NK-92 treated with Interleukin-12 subunit alpha and Interleukin-12 subunit beta, amount 100 ng/mL, for 24 hours (cell line): Measurements from ENCODE around the gene CACNB3.
A peak's percentile ranks its signal among the peaks of the same experiment; 100 is the strongest.
"Not testable (repeated sequence)": the region's sequence is repeated elsewhere in the genome, so short reads cannot be mapped to it uniquely, and the experiment has no call there.

Source experiments
- DNase-seq: peaks from one replicate; lab custom pipeline; 2025; lab: John Stamatoyannopoulos, UW

The CACNB3 gene

DNA sequence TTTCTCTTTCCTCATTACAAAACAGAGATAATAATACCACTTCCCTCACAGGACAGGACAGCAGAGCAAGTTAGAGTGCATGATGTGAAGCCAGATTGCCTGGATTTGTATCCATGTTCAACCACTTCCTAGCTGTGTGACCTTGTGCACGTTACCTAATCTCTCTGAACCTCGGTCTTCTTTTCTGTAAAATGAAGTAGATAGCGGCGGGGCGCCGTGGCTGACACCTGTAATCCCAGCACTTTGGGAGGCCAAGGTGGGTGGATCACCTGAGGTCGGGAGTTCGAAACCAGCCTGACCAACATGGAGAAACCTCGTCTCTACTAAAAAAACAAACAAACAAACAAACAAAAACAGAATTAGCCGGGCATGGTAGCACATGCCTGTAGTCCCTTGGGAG lies 36.6 kb downstream of the CACNB3 start:
- not testable (repeated sequence) for DNase-seq

DNA sequence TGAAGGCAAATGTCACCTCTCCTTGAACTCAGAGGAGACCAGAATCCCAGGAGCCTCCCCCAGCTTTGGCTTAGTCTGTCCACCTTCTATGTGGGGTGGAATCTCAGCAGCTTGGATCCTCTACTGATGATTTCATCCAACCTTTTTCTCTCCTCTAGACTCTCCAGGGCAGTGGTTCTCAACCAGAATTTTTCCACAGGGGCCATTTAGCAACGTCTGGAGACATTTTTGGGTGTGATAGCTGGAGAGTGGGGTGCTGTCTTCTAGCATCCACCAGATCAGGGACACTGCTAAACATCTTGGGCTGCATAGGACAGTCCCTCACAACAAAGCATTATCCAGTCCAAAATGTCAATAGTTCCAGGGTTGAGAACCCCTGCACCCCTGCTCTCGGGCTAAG lies 38.1 kb downstream of the CACNB3 start:
- no peak for DNase-seq

DNA sequence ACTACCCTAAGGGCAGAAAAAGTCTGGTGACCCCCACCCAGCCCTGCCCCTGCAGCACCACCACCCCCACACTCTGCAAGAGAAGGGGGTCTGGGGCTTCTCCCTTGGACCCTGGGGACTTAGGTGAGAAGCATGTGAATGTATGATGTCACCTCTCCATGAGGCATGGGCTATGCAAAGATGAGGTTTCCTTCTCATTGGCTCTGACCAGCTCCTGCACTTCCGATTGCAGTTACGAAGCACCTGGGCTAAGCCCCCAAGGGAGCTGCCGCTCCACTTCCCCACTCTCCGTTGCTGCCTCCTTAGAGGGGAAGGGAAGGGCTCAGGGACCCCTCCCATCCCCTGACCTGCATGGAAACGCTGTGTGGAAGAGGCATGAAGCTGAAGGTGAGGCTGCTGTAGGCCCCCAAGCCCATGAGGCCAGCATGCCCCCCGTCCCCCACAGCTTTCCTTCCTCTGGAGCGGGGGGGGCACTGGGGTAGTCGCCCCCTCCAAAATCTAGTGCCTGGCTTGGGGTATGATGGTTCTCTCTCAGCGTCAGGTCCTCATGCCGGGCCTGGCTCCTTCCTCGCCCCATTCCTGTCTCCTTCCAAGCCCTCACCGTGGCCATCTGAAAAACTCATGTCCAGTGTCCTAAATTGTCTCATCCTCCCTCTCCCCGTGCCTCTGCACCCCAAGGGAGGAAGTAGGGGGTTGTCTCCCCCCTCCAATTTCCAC lies 39.1 kb downstream of the CACNB3 start:
- no peak for DNase-seq

GRCh38 chr12:48858043-48858442 lies 39.7 kb downstream of the CACNB3 start:
- DNase-seq: no peak

DNA sequence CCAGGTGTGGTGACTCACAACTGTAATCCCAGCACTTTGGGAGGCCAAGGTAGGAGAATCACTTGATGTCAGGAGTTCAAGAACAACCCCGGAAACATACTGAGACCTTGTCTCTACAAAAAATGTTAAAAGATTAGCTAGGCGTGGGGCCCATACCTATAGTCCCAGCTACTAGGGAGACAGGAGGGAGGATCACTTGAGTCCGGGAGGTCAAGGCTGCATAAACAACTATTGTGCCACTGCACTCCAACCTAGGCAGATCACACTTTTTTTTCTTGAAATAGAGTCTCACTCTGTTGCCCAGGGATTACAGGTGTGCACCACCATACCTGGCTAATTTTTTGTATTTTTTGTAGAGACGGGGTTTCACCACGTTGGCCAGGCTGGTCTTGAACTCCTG lies 41.3 kb downstream of the CACNB3 start:
- no peak for DNase-seq

DNA sequence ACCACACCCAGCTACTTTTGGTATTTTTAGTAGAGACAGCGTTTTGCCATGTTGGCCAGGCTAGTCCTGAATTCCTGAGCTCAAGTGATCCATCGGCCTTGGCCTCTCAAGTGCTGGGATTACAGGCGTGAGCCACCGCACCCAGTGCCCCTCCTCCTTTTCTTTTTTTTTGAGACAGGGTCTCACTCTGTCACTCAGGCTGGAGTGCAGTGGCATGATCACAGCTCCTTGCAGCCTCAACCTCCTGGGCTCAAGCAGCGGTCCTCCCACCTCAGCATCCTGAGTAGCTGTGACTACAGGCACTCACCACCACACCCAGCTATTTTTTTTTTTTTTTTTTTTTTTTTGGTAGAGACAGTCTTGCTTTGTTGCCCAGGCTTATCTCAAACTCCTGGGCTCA lies 41.9 kb downstream of the CACNB3 start:
- DNase-seq: not testable (repeated sequence)

DNA sequence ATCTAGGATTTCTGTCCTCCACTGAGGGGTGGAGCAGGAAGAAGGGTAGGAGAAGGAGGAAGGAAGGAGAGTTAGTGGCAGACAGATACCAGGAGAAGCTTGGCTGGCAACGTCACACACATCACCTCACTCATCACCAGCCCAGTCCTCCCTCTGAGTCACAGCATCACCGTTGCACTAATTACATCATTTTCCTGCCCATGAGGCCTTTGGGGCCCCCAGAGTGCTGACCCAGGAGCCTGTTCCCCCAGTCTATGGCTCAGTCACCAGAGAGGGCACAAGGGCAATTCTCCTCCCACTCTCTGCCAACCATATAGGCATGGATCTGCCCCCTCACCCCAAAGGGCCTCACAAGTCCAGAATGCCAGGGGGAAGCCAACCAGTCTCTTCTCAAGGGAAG lies 42.8 kb downstream of the CACNB3 start:
- peak; percentile 48 for DNase-seq

- DNase-seq: no peak
Observed at GRCh38 chr12:48862760-48863159, 44.5 kb downstream of the CACNB3 start.

DNA sequence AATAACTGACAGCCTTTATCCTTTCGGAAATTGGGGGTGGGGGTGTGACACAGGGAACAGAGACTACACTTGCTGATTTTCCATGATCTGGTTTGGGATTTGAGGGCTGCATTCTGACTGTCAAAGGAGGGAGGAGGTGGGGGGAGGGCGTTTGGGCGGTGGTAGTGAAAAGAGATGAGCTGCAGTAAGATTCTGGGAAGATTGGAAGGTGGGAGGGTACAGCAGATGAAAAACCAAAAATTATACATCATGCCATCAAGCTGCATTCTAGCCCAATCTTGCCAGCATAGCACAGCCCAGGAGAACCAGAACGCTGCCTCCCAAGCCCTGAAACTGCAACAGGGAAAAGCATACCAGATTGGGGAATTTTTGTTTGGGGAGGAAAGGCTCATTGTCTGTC lies 45.0 kb downstream of the CACNB3 start:
- no peak for DNase-seq

DNA sequence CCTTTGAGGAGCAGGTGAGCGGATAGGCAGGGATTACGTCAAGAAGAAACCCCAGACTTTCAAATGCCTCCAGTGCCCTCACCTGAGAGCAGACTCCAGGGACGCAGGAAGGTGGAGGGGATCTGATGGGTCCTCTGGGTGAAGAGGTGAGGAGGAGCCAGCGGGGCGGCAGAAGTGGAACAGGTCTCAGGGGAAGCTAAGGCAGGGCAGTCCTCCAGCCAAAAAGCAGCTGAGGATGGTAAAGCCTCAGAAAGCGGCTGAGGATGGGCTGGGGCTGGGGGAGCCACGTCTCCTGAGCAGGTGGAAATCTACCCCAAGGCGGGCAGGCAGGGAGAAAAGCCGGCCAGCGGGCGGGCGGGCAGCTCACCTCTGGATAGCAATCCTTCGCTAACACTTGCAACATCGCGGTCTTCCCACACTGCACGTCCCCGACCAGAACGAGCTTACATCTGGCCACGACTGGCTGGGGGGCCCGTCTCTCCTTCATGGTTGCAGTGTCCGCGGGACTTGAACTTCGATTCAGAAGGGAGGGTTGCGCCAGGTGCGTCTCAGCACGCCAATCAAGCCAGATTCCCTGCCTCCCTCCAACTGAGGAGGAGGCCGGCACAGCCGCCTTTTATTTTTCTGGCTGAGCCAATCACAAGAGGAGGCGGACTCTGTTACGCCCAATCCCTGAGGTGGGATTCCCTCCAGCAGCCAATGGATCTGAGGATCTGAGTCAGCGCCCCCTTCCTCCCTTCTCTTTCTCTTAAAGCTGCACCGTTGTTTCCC lies 47.2 kb downstream of the CACNB3 start, which contains the start of gene RND1:
TSS of gene RND1 (minus strand) at position 590 of the 771 bp plus-strand sequence. CDS start at position 487, 103 bp downstream.
- DNase-seq: peak; percentile 47

GRCh38 chr12:48866052-48866711 lies 47.9 kb downstream of the CACNB3 start:
- DNase-seq: no peak

DNA sequence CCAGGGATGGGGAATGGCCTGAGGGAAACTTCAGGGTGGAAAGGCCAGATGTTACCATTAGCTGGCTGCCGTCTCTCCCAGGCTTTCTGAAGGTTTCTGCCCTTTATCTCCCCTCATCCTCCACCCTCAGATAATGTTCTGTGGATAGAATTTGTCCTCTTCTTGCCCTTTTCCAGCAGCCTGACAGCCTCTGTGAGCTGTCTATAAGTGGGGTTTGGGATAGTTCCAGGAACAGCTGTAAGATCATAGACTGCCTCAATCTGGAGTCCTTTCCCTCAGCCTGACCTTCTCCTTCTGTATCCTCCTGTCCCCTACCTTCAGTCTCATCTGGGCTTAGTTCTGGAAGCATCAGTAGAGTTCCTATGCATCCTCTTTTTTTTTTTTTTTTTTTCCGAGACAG lies 50.2 kb downstream of the CACNB3 start:
- no peak for DNase-seq

DNA sequence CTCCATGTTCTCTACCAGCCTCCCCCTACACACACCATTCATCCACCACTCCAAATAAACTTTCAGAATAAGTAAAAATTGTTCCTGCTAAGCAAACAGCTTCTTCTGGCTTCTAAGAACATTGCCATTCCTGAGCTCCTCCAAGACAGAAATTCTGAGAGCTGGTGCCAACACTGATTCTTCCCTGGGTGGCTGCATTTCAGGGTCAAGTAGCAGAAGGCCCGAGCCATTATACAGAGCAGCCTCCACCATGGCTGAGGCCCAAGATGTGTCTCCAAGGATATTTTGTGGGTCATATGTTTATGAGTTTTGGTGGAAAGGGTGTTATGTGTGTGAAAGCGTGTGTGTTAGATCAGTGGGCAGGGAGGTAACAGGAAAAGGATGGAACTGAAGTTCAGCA lies 50.9 kb downstream of the CACNB3 start:
- DNase-seq: no peak

DNA sequence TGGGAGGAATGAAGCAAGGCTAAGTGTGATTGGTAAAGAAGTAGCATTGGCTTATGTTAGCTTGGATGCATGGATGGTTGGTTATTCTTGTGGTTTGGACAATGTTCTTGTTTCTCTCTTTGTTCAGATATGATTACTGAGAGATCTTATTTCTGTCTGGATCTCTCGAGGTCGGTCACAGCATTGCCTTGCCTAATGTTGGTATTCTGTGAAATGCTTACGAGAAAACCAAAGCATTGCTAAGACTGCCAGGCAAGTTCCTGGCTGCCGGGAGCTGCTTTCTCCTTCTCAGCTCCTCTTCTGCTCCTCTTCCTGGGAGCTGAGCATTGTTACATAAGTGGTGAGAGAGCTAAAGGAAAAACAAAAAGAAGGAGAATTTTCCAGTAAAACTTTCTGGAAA lies 54.8 kb downstream of the CACNB3 start:
- no peak for DNase-seq

DNA sequence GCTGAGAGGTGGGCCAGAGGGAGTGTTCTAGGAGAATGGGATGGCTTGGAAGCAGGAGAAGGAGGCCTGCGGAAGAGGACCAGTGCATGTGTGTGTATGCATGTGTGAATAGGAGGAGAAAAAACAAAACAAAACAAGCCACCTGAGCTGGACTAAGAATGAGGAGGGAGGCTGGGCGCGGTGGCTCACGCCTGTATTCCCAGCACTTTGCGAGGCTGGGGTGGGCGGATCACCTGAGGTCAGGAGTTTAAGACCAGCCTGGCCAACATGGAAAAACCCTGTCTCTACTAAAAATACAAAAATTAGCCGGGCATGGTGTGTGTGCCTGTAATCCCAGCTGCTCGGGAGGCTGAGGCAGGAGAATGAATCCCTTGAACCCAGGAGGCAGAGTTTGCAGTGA lies 55.2 kb downstream of the CACNB3 start:
- not testable (repeated sequence) for DNase-seq

- no peak for DNase-seq
Observed at GRCh38 chr12:48875944-48876515, 57.7 kb downstream of the CACNB3 start.
